Stimulated activated CD4-positive, alpha-beta T cell treated with anti-CD3 and anti-CD28 coated beads, Interleukin-12 subunit alpha, Interleukin-12 subunit beta, amount 100 ng/mL, for 4 hours (primary cell): Measurements from ENCODE around the gene KAZN.

Source experiments
- DNase-seq: peaks from one replicate; pipeline ENCODE4 v3.0.0-alpha.2; 2020

KAZN gene

DNA sequence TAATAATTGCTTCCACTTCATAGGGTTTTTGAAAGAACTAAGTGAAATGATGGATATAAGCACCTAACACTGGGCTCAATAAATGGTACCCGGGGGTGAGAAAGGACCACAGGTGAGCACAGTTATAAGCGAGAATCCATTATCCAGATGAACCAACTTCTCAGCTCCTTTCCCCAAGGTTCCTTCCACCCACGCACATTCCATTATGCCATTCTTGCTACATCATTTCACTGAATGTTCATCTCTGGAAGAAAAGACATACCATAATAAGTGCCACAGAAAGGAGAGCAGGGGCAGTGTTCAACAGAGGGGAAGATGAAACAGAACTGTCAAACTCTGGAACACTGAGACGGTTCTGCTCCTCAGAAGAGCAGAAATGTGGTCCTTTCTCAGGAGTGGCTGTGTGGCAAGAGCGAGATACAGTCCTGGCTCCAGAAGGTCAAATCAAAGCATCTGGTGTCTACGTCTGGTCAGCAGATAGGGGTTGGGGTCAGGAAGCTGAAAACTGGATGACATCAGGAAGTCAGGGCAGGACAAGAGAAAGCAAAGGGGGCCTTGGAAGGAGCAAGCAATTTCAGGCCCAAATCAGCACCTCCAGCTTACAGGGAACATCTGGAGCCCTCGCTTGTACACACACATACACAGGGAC, 299.6 kb downstream of the KAZN start:
- no peak for DNase-seq

DNA sequence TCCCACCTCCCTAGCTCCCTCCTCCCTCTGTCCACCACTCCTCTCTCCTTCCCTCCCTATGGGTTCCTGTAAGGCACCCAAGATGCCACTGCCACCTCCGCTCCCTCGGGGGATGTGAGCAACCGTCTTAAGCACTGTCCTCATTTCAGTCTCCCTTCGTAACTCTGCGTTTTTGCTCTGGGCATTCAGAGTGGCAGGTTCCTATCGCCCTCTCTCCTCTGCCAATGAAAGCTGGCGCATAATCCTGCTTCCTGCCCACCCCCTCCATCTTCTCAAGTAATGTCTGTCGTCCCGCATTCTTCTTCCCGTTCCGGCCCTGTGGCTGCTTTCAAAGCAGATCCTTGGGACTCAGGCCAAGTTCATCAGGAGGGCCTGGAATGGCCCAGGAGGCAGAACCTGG, 301.2 kb downstream of the KAZN start:
- DNase-seq = no peak

DNA sequence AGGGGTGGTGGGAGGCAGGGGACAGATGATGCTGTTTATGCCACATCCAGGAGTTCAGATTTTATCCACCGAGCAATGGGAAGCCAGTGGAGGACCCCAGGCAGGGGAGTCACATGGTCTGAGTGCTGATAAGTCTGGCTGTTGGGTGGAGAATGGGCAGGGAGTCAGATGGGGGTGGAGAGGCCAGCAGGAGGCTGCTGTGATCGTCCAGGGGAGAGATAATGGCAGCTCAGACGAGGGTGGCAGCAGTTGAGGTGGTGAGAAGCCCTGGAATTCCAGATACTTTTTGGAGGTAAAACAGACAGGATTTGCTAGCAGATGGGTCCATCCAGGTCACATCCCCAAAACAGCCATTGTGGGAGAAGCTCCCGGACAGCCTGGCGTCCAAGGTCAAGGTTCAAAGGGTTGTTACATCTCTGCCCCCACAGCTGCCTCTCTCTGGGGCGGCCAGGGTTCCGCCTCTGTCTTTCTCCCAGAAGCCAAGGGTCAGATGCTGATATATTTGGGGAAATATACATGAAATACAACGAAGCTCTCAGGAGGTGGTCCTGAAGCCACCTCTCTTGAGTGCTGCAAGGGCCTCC, 303.0 kb downstream of the KAZN start:
- no peak for DNase-seq

DNA sequence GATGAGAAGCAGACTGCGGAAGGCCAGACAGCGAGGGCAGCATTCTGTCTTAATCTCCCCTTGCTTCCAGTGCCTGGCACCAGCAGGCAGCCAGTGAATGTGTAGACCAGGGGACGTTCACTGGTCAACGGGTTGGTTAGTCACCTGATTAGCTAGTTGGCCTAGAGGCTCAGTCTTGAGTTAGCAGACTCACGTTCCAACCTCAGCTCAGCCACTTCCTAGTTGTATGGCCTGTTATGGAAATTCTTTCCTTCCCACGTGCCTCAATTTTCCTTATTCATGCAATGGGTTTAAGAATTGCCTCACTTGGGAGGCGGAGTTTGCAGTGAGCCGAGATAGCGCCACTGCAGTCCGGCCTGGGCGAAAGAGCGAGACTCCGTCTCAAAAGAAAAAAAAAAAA, 305.4 kb downstream of the KAZN start:
- DNase-seq = no peak

DNA sequence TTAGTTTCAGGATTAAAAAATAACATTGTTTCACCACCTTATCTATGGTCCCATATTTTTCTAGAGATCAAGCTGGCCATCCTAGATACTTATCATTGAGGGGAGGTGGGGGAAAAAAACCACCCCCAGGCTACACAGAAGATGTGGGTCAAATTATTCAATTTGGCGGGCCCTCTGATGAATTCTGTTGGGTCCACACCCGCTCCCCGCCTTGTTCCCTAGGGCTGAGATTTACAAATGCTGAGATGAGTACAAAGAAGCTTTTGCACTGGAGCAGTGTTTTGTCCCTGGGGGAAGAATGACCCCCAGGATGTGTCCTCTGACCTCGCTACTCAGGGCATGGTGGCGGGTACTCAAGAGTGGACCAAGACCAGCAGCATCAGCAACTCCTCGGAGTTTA, 308.2 kb downstream of the KAZN start:
- DNase-seq = no peak

DNA sequence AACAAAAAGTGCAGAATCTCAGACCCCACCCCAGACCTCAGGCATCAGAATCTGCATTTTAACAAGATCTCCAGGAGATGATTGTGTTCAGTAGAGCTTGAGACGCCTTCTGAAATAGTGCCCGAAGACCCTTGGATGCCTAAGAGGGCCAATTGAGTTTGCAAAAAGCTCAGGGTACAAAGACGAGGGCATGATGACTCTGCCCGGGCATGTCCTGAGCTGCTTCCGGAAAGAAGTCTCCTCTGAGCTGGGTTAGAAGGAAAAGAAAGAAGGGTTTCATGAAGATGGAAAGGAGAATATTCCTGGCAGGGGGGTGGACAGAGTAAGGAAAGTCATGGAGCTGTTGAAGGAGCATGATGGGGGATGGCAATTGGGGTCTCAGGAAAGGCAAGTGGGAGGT, 308.9 kb downstream of the KAZN start:
- DNase-seq = no peak

DNA sequence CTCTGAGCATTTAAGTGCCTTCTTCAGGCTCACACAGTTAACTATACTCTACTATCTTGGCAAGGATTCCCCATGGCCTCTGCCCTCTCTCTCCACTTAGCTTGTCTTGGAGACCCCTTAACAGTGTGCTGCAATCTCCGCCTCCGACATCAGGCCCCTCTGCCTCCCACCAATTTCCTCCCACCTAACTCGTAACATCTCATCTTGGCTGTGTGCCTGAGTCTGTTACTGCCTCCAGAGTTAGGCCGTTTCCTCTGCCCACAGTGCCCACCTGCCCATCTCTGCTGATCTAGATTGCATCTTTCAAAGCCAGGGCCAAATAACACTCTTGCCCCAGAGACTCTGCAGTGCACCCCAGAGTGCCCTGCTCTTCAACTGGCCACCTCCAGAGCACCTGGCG, 310.8 kb downstream of the KAZN start:
- no peak for DNase-seq

DNA sequence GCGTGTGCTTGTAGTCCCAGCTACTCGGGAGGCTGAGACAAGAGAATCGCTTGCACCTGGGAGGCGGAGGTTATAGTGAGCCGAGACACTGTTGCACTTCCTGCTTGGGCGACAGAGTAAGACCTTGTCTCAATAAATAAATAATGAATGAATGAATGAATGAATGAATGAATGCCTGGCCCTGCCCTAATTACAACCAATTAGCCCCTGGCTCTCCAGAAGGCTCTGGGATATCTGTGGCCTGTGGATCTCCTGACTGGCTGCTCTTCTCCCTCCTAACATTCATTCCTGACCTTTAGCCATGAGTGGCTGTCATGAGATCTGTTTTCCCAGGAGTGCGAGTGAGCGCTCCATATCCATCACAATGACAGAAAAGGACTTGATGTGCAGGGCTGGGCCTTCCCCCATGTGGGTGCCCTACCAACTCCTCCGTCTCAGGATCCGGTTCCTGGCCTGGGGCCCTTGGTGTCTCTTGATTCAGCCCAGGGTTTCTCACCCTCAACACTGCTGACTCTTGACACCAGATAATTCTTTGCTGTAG, 311.5 kb downstream of the KAZN start:
- no peak for DNase-seq

DNA sequence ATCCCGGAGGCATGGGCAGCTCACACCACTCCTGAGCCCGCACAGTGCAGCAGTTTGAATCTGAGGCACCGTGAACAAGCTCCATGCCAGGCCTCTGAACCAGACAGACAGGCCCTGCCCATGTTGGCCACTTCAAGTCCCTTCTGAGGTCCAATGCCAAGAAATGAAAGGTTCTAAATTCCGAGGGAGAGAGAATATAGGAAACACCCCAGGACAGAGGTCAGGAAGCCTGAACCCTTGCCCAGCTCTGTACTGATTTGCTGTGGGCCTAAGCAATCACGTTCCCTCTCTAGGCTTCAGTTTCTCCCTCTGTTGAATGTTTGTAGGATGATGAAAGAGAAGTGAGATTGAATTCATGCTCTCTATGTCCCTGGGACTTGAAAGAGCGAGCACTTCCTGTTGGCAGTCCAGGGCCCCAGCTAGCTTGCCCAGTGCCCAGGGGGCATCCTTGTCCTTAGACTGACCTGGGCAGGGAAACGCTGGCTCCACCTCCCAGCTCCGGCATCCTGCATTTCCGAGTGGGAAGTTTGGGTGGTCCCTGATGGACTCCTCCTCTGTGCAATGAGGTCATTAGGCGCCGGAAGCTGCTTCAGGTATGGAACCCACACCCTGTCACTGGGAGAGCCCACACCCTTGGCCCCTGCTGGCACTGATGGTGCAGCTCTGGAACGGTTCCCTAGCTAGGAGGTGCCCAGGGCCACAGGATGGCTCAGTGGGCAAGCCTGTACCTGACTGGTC, 312.7 kb downstream of the KAZN start:
- no peak for DNase-seq

DNA sequence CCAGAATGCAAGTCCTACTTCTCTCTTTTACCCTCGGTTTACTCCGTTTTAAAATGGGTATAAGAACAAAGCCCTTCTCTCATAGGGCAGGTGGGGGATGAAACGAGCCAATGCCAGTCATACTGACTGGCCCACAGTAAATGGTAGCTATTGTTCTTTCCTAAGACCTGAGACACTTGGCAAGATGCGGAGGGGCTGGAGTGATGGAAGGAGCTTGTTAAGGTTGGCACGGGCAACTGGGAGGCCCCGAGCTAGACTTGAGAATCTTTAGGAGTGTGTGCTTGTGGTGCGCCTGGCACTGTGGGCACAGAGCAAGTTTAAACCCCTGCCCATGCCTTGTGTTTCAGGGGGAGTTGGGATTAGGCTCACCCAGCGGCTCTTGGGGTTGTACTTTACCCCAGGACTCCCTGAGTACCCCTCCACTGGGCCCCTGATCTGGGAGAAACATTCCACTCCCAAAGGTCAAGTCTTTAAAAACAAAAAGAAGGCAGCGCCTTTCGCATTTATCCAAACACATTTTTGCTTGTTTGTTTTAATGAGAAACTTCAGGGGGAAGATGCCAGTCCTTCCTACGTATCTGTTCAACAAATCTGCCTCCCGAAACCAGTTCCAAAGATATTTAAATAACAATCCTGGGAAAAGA, 314.5 kb downstream of the KAZN start:
- DNase-seq = no peak

DNA sequence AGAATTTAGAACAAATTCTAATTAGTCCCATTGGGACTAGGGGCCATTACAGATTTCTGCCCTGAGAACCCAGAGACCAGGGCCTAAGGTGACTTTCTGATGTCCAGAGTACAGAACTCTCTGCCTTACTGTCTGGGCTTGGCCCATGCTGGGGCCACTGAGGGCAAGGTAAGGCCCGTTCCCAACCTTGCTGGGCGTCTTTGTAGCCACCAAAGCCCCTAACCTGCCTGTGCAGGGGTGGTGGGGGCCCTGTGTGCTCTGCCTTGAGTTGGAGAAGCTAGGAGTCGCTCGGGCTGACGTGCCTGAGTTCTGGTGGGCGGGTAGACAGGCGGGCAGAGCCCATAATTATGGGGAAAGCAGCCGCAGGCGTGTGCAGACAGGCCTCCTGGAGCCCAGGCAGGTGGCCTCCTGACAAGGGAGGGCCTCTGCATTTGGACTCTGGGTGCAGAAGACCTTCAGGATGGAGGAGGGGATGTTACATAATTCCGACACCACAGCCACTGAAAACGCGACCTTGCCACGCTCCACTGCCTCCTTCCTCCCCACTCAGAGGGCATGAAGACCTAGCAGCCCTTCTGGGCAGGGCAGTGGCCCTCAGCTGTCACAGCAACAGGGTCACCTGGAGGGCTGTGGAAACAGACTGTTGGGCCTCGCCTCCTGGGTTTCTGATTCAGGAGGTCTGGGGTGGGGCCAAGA, 315.1 kb downstream of the KAZN start:
- DNase-seq = no peak

DNA sequence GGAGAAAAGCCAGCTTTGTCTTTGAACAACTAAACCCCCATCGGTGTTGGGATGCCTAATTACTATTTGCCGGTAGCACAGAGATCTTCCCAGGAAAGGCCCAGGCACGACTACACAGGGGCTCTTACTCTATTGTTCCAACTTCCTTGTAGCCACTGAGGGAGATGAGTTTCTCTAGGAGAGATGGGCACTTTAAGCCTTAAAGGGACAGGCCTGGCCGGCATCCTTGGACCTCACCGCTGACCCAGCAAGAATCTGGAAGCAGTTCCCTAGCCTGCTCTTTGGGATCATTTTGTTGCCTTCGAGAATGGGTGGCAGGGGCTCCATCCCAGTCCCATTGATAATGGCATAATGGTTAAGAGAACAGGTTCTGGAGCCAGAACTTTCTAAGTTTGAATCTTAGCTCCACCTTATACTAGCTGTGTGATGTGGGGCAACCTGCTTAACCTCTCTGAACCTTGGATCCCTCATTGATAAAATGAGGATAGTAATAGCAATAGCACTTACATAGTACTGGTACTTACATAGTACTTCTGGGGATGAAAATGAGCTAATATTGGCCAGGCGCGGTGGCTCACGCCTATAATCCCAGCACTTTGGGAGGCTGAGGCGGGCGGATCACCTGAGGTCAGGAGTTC, 316.0 kb downstream of the KAZN start:
- DNase-seq = no peak

DNA sequence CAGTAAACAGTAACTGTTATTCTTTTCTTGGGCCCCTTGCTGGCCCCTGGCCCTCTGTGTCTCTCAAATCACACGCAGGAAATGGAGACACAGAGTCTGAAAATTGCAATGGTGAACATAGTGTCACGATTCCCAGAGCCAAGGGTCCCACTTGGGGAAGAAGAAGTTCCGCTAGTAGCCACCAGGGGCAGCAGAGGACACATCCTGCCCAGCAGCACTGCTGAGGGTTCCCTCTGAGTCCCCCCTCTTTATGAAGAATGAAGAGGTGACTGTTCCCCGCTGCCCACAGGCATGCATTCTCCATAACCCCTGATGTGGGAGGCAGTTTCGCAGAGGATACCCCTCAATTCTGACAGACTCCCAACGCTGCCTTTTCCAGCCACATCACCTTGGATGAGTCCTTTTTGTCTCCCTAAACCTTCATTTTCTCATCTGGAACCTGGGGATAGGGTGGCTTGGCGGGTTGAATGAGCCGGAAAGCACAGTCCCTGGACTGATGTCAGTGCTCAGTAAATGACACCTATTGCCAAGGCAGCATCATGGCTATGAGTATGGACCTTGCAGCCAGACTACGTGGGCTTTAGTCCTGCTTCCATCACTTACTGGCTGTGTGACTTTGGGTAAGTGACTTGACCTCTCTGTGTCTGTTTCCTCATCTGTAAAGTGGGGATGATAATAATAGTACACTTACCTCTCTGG, 317.0 kb downstream of the KAZN start:
- peak; percentile 35 for DNase-seq

DNA sequence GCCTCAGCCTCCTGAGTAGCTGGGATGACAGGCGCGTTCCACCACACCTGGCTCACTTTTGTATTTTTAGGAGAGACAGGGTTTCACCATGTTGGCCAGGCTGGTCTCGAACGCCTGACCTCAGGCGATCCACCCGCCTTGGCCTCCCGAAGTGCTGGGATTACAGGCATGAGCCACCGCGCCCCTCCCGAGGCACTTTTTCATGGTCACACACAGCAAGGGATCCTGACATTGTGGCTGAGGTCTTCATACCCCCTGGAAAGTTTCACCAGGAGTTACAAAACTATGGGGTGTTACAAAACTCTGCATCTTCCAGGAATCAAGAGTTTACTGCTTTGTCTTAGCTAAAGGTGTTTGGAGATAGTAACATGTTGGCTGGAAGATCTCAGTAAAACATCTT, 320.8 kb downstream of the KAZN start:
- no peak for DNase-seq

DNA sequence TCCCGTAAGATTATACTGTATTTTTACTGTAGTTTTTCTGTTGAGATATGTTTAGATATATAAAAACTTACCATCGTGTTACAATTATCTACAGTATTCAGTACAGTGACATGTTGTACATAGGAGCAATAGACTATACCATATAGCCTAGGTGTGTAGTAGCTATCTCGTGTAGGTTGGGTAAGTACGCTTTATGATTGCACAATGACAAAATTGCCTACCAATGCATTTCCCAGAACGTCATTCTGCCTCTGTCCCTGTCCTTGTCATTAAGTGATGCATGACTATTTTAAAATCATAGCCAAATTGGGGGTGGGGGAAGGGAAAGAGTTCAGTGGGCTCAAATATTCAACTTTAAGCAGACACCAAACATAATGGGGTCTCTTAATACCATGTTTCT, 321.3 kb downstream of the KAZN start:
- no peak for DNase-seq

DNA sequence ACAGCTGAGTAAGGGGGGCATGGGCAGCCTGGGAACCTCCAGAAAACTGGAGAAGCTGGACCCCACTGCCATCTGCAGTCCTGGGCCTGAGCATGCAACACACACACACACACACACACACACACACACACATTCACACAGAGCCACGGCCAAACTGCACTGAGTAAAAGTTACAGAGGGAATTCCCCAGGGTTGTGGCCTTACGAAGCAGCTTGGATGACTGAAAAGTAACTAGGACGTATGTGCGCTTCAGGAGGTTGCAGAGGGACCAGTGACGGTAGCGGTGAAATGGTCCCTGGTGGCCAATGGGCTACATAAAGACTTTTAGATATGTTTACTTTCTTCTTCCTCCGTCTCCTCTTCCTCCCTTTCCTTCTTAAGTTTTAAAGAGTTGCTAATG, 322.6 kb downstream of the KAZN start:
- DNase-seq = no peak

DNA sequence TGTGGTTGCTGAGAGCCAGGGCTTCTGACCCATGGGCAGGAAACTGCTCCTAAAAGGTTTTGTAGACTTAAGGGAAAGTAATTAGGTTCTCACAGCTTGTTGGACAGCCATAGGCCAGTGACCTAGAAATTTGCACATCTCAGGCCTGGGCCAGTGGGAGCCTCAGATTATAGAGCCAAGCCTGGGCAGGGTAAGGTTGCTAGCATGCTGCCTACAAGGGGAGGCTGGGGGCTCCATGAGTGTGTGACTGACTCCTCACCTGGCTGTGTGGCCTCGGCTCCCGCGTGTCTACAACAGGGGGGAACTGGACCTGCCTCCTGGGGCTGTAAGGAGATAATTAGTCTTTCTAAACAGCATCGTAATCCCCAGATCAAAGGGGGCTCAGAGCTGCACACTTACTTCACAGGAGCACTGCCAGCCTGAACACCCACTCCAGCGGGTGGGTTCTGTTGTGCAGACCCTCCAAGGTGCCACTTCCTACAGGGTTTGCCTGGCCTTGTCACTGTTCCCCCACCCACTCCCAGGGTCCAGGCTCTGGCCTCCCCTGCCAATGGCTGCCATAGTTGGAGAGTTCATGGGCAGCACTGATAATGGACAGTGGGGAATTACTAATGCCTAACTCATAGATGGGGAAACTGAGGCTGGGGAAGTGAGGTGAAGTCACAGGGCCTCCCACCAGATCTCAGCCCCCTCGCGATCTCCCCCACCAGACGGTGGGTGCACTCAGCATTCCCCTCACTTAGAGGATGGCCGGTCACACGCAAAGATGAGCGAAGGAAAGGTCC, 324.6 kb downstream of the KAZN start:
- no peak for DNase-seq

DNA sequence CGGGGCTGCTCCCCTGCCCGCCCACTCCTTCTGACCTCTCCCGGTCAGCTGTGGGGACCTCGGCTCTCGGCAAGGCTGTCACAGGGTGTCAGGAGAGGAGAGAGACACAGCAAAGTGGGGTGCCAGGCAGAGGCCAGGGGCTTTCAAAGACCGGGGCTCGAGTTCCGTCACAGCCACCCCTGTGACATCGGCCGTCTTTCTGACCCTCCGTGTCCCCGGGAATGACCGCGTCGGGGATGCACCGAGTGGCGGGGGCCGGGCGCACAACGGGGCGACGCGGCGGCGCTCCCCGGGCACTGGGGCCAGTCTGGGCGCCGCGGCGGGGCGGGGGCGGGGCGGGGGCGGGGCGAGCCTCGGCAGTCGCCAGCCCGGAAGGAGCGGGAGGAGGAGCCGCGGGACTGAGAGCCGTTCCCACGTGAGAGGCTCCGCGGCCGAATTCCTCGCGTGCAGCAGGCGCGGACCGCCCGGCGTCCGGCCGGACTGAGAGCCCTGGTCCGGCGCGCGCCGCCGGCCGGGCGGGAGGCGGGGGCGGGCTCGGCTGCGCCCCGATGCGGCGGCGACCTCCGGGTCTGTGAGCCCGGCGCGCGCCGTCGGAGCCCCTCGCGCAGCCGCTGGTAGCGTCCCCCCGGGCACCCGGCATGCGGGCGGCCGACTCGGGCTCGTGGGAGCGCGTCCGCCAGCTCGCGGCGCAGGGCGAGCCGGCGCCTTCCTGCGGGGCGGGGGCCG, 325.4 kb downstream of the KAZN start:
- peak; percentile 25 for DNase-seq

DNA sequence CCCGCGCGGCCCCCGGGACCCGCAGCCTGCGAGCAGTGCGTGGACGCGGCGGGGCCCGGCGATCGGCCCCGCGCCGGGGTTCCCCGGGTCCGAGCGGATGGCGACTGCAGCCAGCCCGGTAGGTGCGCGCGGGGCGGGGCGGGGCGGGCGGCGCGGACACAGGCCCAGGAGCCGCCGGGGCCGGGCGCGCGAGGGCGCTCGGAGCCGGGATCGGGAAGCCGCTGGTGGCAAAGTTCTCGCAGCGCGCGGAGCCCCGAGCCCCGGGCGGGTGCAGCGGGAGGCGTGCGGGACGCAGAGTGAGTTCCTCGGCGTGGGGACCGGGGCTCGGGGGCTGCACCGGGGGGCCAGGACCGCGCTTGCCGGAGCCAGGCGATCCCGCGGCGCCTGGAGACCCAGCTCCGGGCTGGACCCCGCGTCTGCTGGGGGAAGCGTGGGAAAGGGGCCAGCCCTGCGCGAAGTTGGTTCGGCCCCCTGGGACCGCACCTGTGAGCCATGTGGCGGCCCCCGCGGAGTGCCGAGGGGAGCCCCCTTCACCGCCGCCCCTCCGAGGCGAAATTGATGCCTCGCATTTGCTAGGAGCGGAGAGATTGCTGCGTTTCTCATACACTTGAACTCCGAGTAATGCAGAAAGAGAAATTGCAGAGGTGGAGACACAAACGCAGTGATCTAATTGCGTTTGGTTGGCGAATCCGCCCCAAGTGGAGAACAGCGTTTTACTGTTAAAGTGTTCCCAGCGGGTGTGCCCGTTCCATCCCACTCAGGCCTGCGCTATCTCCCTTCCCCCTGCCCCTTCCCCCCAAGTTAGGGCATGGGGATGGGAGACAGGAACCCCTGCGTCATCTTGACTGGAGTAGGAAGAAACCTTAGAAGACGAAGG, 326.2 kb downstream of the KAZN start:
- DNase-seq = no peak
